GM12873 (cell line): ENCODE data around the gene SYTL3.

Source experiments
- CTCF ChIP-seq: IDR thresholded peaks from 2 replicates; pipeline ENCODE4 v1.5.1; 2012; ENCODE audit warnings: low read depth, mild to moderate bottlenecking, moderate library complexity, low read length, control low read depth; ENCODE audit not compliant: insufficient read depth; ENCODE audit errors: missing control alignments

Gene SYTL3

GRCh38 chr6:158634695-158635426 is 15.0 kb upstream of the SYTL3 start:
- no peak for TF ChIP-seq CTCF

GRCh38 chr6:158635427-158636073 is 14.3 kb upstream of the SYTL3 start:
- no peak for TF ChIP-seq CTCF

GRCh38 chr6:158636778-158637177 is 13.1 kb upstream of the SYTL3 start:
- no peak for TF ChIP-seq CTCF

GRCh38 chr6:158638324-158638854 is 11.5 kb upstream of the SYTL3 start:
- TF ChIP-seq CTCF = no peak

- no peak for TF ChIP-seq CTCF
These were observed 10.8 kb upstream of the SYTL3 start for GRCh38 chr6:158639056-158639455.

GRCh38 chr6:158640519-158640918 is 9.3 kb upstream of the SYTL3 start:
- TF ChIP-seq CTCF = no peak

- no peak for TF ChIP-seq CTCF
These were observed 7.7 kb upstream of the SYTL3 start for GRCh38 chr6:158642097-158642601.
